SK-N-SH (cell line): Measurements from ENCODE around the gene PRAF2. TPM values are rescaled to one million over a fixed set of nuclear protein-coding genes. Genes with fewer than 3 reads are reported as not detected.

Source experiments
- CTCF ChIA-PET: fragments of 300-600, 350-600 bp; formaldehyde crosslinking; extraction: SDS; loops from one replicate; lab custom pipeline; 2021; lab: Yijun Ruan, JAX
- POLR2A ChIA-PET: fragments of 350-600 bp; sonication (Branson Sonifier 250); formaldehyde crosslinking; extraction: SDS; loops from one replicate; lab custom pipeline; 2020; ENCODE audit warnings: antibody characterized with exemption, inconsistent platforms; lab: Yijun Ruan, JAX
- DNase-seq: peaks from one replicate; pipeline ENCODE4 v3.0.0; 2012
- H2AFZ ChIP-seq: fragments of 200-600 bp; sonication (generic); 2 replicates; pipeline ENCODE4 v1.8.1; 2016; ENCODE audit warnings: antibody characterized with exemption, mild to moderate bottlenecking, low read depth
- H3F3A ChIP-seq: fragments of 200-600 bp; sonication (generic); replicated peaks from 2 replicates; pipeline ENCODE3; 2016; ENCODE audit warnings: antibody characterized with exemption, mild to moderate bottlenecking; ENCODE audit not compliant: insufficient read depth
- H3K27ac ChIP-seq, 2 experiments: fragments of 200-500 bp in 1 of 2; fragments of 200-600 bp in 1 of 2; sonication (Bioruptor generic) in 1 of 2; sonication (generic), shearing (Covaris generic) in 1 of 2; 2 replicates each; pipeline versions ENCODE4 v1.5.1 to v1.6.1; 2014 to 2016; ENCODE audit warnings: low read depth in 2 of 2, inconsistent platforms in 1 of 2, low read length in 1 of 2, mild to moderate bottlenecking in 1 of 2, mixed read lengths in 1 of 2
- H3K27me3 ChIP-seq: fragments of 200-600 bp; sonication (generic), shearing (Covaris generic); 2 replicates; pipeline ENCODE4 v1.6.1; 2016; ENCODE audit warnings: mixed run types; ENCODE audit not compliant: insufficient read depth
- H3K36me3 ChIP-seq, 2 experiments: fragments of 200-500 bp in 1 of 2; fragments of 200-600 bp in 1 of 2; sonication (Bioruptor generic) in 1 of 2; sonication (generic) in 1 of 2; replicated peaks in 1 of 2; 2 replicates each; pipeline versions ENCODE3 to v1.5.1; 2014 to 2016; ENCODE audit warnings: low read length in 1 of 2, mild to moderate bottlenecking in 1 of 2; ENCODE audit not compliant: insufficient read depth in 2 of 2, control insufficient read depth in 1 of 2
- H3K4me1 ChIP-seq, 2 experiments: fragments of 200-500 bp in 1 of 2; fragments of 200-600 bp in 1 of 2; sonication (Bioruptor generic) in 1 of 2; sonication (generic), shearing (Covaris generic) in 1 of 2; 2 replicates each; pipeline versions ENCODE4 v1.5.1 to v1.6.1; 2014 to 2016; ENCODE audit warnings: low read depth in 1 of 2, low read length in 1 of 2, mixed run types in 1 of 2; ENCODE audit not compliant: insufficient read depth in 2 of 2, control insufficient read depth in 1 of 2
- H3K4me2 ChIP-seq: fragments of 200-600 bp; sonication (generic), shearing (Covaris generic); 2 replicates; pipeline ENCODE4 v1.6.1; 2017; ENCODE audit warnings: mixed run types
- H3K4me3 ChIP-seq, 2 experiments: fragments of 200-500 bp in 1 of 2; fragments of 200-600 bp in 1 of 2; sonication (Bioruptor generic) in 1 of 2; sonication (generic), shearing (Covaris generic) in 1 of 2; 2 replicates each; pipeline versions ENCODE4 v1.5.1 to v1.8.1; 2014 to 2016; ENCODE audit warnings: low read depth in 2 of 2, inconsistent platforms in 1 of 2, low read length in 1 of 2, mild to moderate bottlenecking in 1 of 2, mixed read lengths in 1 of 2, moderate library complexity in 1 of 2
- H3K79me2 ChIP-seq: fragments of 200-600 bp; sonication (generic); 2 replicates; pipeline ENCODE4 v1.8.1; 2017; ENCODE audit warnings: mild to moderate bottlenecking; ENCODE audit not compliant: insufficient read depth
- H3K9ac ChIP-seq: fragments of 200-600 bp; sonication (generic); 2 replicates; pipeline ENCODE4 v1.6.1; 2017; ENCODE audit warnings: mixed run types
- H3K9me2 ChIP-seq: fragments of 200-600 bp; sonication (generic); 2 replicates; pipeline ENCODE4 v1.6.1; 2017; ENCODE audit warnings: mixed run types
- H3K9me3 ChIP-seq: fragments of 200-600 bp; sonication (generic); 2 replicates; pipeline ENCODE4 v1.6.1; 2017; ENCODE audit warnings: mixed run types, mild to moderate bottlenecking, moderate library complexity
- H4K20me1 ChIP-seq: fragments of 200-600 bp; sonication (generic); 2 replicates; pipeline ENCODE4 v1.6.1; 2017; ENCODE audit warnings: mild to moderate bottlenecking, mixed run types; ENCODE audit not compliant: insufficient read depth
- CHD2 ChIP-seq: fragments of 150-350 bp; IDR thresholded peaks from 2 replicates; pipeline ENCODE4 v1.6.1; 2018; ENCODE audit warnings: low read length; ENCODE audit not compliant: partially characterized antibody
- EZH2phosphoT487 ChIP-seq: fragments of 200-600 bp; sonication (generic); IDR thresholded peaks from 2 replicates; pipeline ENCODE4 v1.6.1; 2017; ENCODE audit warnings: low read depth, mixed run types, mild to moderate bottlenecking, antibody characterized with exemption, moderate library complexity, borderline replicate concordance
- FOXJ3 ChIP-seq: sonication (generic); formaldehyde crosslinking; IDR thresholded peaks from 2 replicates; pipeline ENCODE4 v1.5.1; 2020; ENCODE audit warnings: mild to moderate bottlenecking, missing genetic modification reagents
- GABPA ChIP-seq: IDR thresholded peaks from 2 replicates; pipeline ENCODE4 v1.4.0; 2012; ENCODE audit warnings: low read depth, mild to moderate bottlenecking
- GATA2 ChIP-seq: sonication (generic); formaldehyde crosslinking; IDR thresholded peaks from 2 replicates; pipeline ENCODE4 v1.5.0; 2020; ENCODE audit warnings: mild to moderate bottlenecking, missing genetic modification reagents
- IRF3 ChIP-seq: fragments of 150-350 bp; IDR thresholded peaks from 2 replicates; pipeline ENCODE4 v1.6.1; 2016; ENCODE audit warnings: mild to moderate bottlenecking, low read depth, low read length
- MEF2A ChIP-seq: IDR thresholded peaks from 2 replicates; pipeline ENCODE4 v1.4.0; 2012; ENCODE audit warnings: low read depth, borderline replicate concordance
- MXI1 ChIP-seq: IDR thresholded peaks from 2 replicates; pipeline ENCODE4 v1.6.1; 2012; ENCODE audit warnings: mild to moderate bottlenecking, low read depth, low read length, improper control_type of control experiment
- NFIC ChIP-seq: IDR thresholded peaks from 2 replicates; pipeline ENCODE4 v1.4.0; 2012; ENCODE audit warnings: borderline replicate concordance
- RCOR1 ChIP-seq: fragments of 150-350 bp; IDR thresholded peaks from 2 replicates; pipeline ENCODE4 v1.6.1; 2017; ENCODE audit warnings: antibody characterized with exemption, low read length
- RFX5 ChIP-seq: IDR thresholded peaks from 2 replicates; pipeline ENCODE4 v1.6.1; 2012; ENCODE audit warnings: mild to moderate bottlenecking, improper control_type of control experiment, low read length
- RXRA ChIP-seq: IDR thresholded peaks from 2 replicates; pipeline ENCODE4 v1.4.0; 2012; ENCODE audit warnings: low read depth, mild to moderate bottlenecking, borderline replicate concordance
- SIN3A ChIP-seq: IDR thresholded peaks from 2 replicates; pipeline ENCODE4 v1.6.1; 2012; ENCODE audit warnings: low read depth, mild to moderate bottlenecking, low read length, moderate library complexity, borderline replicate concordance
- SMC3 ChIP-seq: IDR thresholded peaks from 2 replicates; pipeline ENCODE4 v1.6.1; 2012; ENCODE audit warnings: low read depth, low read length, improper control_type of control experiment
- TCF12 ChIP-seq: IDR thresholded peaks from 2 replicates; pipeline ENCODE4 v1.4.0; 2012
- YY1 ChIP-seq: IDR thresholded peaks from 2 replicates; pipeline ENCODE4 v1.4.0; 2012; ENCODE audit warnings: low read depth, mild to moderate bottlenecking
- ZBTB33 ChIP-seq: IDR thresholded peaks from 2 replicates; pipeline ENCODE4 v1.4.0; 2012; ENCODE audit warnings: low read depth, borderline replicate concordance
- WGBS: methylation state at CpG from one replicate; pipeline ENCODE4 v1.1.6; 2017; ENCODE audit warnings: low lambda C conversion rate; 5-methylcytosine and 5-hydroxymethylcytosine counted together
- polyA plus RNA-seq, 3 experiments: library from polyadenylated mRNA; depleted of rRNA; stranded (reverse); fragments of >200 nt; gene quantifications; 2 replicates each; pipeline ENCODE4 v1.2.3, GENCODE V29; 2012
- TF ChIP-seq, protein P1 (sequence below): IDR thresholded peaks from 2 replicates; pipeline ENCODE4 v1.4.0; 2012; ENCODE audit warnings: low read depth, borderline replicate concordance

PRAF2 gene
- polyA plus RNA-seq, 1 of the 3 experiments (the other 2 are of a cell fraction) = 91.9 TPM

DNA sequence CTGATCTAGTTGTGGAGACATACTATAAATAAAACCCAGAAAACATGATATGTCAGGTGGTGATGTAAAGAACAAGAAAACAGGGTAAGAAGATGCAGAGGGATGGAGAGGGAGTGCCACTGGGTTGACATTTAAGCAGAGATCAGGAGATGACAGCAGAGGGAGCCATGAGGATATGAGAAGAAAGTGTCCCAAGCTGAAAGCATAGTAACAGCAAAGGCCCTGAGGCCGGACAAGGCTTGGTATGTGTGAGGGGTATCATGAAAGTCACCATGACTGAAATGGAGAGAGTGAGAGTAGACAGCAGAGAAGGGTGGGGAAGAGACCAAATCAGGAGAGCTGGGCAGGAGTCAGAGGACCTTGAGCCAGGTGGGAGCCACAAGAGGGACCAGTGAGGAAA lies 46.3 kb upstream of the PRAF2 start:
- CTCF ChIA-PET = no interaction called here

GRCh38 chrX:49117581-49117980 lies 43.8 kb upstream of the PRAF2 start:
- Histone ChIP-seq H2AFZ (no peak overlapping the region), H3K79me2 (peaks cover 13% of the 10 kb centered on the region; the same call in 1 of the 2 replicates), H3K36me3 (peaks cover 21 to 28% of the 10 kb centered on the region in 2 experiments), H3K9ac (no peak overlapping the region), H4K20me1 (no peaks in the 10 kb centered on the region), H3K4me1 (peaks cover 0 to 2% of the 10 kb centered on the region in 2 experiments; a peak in 1 of 4 replicates), H3K27me3 (no peaks in the 10 kb centered on the region), H3K27ac (no peak overlapping the region), H3K4me3 (no peak overlapping the region), H3K9me2 (no peaks in the 10 kb centered on the region), H3K9me3 (no peaks in the 10 kb centered on the region), H3K4me2 (no peak overlapping the region), H3F3A (no peaks in the 10 kb centered on the region)
- POLR2A ChIA-PET = no interaction called here
- CTCF ChIA-PET = no interaction called here
- no peak for TF ChIP-seq EZH2phosphoT487
- no peak for TF ChIP-seq TCF12
- TF ChIP-seq CHD2 = no peak
- TF ChIP-seq RCOR1 = no peak
- TF ChIP-seq RFX5 = no peak
- no peak for DNase-seq
- 91% methylated on average over 6 of the region's 6 CpGs for WGBS

More for the DNA sequence above, 46.3 kb upstream of the PRAF2 start:
- no peaks in the 10 kb centered on the region for H3F3A ChIP-seq
- no peak overlapping the region for H3K27ac ChIP-seq
- WGBS = 100% methylated on average over 1 of the region's 1 CpG
- H3K4me1 ChIP-seq = peaks cover 0 to 7% of the 10 kb centered on the region in 2 experiments; a peak in 1 of 4 replicates
- no peak overlapping the region for H2AFZ ChIP-seq
- H3K4me2 ChIP-seq = no peak overlapping the region
- H4K20me1 ChIP-seq = no peaks in the 10 kb centered on the region
- no peaks in the 10 kb centered on the region for H3K9me2 ChIP-seq
- peaks cover 15 to 20% of the 10 kb centered on the region in 2 experiments for H3K36me3 ChIP-seq
- TF ChIP-seq SMC3 = no peak
- TF ChIP-seq CHD2 = no peak
- TF ChIP-seq, protein P1, sequence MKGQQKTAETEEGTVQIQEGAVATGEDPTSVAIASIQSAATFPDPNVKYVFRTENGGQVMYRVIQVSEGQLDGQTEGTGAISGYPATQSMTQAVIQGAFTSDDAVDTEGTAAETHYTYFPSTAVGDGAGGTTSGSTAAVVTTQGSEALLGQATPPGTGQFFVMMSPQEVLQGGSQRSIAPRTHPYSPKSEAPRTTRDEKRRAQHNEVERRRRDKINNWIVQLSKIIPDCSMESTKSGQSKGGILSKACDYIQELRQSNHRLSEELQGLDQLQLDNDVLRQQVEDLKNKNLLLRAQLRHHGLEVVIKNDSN = no peak
- no peak for TF ChIP-seq RXRA
- no peak for TF ChIP-seq IRF3
- TF ChIP-seq FOXJ3 = no peak
- TF ChIP-seq GABPA = no peak
- TF ChIP-seq GATA2 = no peak
- no peak for TF ChIP-seq SIN3A
- TF ChIP-seq MXI1 = no peak
- TF ChIP-seq MEF2A = no peak
- TF ChIP-seq NFIC = no peak
- TF ChIP-seq RFX5 = no peak
- TF ChIP-seq YY1 = no peak
- TF ChIP-seq ZBTB33 = no peak
- H3K79me2 ChIP-seq = peaks cover 22% of the 10 kb centered on the region
- no peaks in the 10 kb centered on the region for H3K27me3 ChIP-seq
- POLR2A ChIA-PET = no interaction called here
- DNase-seq = no peak
- H3K9me3 ChIP-seq = no peaks in the 10 kb centered on the region
- H3K9ac ChIP-seq = no peak overlapping the region
- H3K4me3 ChIP-seq = no peak overlapping the region
